ENCODE measurements around the gene TPK1.

The TPK1 gene

GRCh38 chr7:144670218-144670617 lies 165.6 kb downstream of the TPK1 start:
- no peak overlapping the region for H3K4me3 ChIP-seq (ENCODE audit: low read depth, low read length)
- peak; percentile 29 for DNase-seq (ENCODE audit: low read depth)
- no peak for TF ChIP-seq MYC (IDR thresholded peaks at IDR 0.05; ENCODE audit: low read depth, low read length)
- TF ChIP-seq CTCF (IDR thresholded peaks at IDR 0.05; ENCODE audit: low read depth, low read length): peak; percentile 5
- TF ChIP-seq, protein P1, sequence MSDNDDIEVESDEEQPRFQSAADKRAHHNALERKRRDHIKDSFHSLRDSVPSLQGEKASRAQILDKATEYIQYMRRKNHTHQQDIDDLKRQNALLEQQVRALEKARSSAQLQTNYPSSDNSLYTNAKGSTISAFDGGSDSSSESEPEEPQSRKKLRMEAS (IDR thresholded peaks at IDR 0.05; ENCODE audit: low read depth, low read length): no peak
- TF ChIP-seq POLR2A (IDR thresholded peaks at IDR 0.05; ENCODE audit: extremely low read depth, insufficient read length): no peak

- no peak for TF ChIP-seq CTCF (IDR thresholded peaks at IDR 0.05; ENCODE audit: low read depth, low read length)
- TF ChIP-seq, protein P1 (IDR thresholded peaks at IDR 0.05; ENCODE audit: low read depth, low read length): no peak
- no peak for TF ChIP-seq POLR2A (IDR thresholded peaks at IDR 0.05; ENCODE audit: extremely low read depth, insufficient read length)
- no peak for TF ChIP-seq MYC (IDR thresholded peaks at IDR 0.05; ENCODE audit: low read depth, low read length)
- DNase-seq (ENCODE audit: low read depth): no peak
- no peak overlapping the region for H3K4me3 ChIP-seq (ENCODE audit: low read depth, low read length)
Observed at GRCh38 chr7:144668503-144668902, 167.3 kb downstream of the TPK1 start.

DNA sequence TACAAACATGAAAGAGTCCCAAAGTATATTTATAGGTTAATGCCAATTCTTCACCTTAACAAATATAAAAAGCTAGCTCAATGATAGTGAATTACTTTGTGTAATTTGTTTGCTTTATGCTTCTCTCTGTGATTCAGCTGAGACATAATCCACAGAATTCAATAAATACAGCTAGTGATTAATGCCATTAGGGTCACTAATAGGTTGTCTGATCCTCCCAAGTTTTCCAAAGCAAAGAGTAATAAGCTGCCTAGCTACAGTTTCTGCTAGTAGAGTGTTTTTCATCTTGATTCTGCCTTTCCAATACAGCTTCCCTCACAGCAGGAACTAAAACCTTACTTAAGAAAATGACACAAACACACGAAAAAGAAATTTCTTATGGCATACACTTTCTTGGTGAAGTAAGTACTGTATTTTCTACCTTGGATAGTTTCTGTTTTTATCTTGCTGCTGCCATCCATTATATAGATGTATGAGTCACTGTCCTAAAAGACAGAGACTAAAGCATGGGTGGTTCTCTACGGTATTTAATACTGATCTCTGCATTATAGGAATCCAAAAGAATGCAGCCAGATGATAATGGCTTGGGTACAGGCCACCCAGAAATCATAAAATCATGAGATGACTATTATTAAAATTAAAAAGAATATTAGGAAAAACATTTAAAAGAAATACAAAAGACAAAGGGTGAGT lies 170.0 kb downstream of the TPK1 start:
- no peak for TF ChIP-seq CTCF (IDR thresholded peaks at IDR 0.05; ENCODE audit: low read depth, low read length)
- no peak for TF ChIP-seq MYC (IDR thresholded peaks at IDR 0.05; ENCODE audit: low read depth, low read length)
- TF ChIP-seq POLR2A (IDR thresholded peaks at IDR 0.05; ENCODE audit: extremely low read depth, insufficient read length): no peak
- H3K4me3 ChIP-seq (ENCODE audit: low read depth, low read length): no peak overlapping the region
- no peak for DNase-seq (ENCODE audit: low read depth)

- DNase-seq (ENCODE audit: low read depth): no peak
- H3K4me3 ChIP-seq (ENCODE audit: low read depth, low read length): no peak overlapping the region
- TF ChIP-seq, protein P1 (IDR thresholded peaks at IDR 0.05; ENCODE audit: low read depth, low read length): no peak
- TF ChIP-seq POLR2A (IDR thresholded peaks at IDR 0.05; ENCODE audit: extremely low read depth, insufficient read length) (no peak), MYC (IDR thresholded peaks at IDR 0.05; ENCODE audit: low read depth, low read length) (no peak), CTCF (IDR thresholded peaks at IDR 0.05; ENCODE audit: low read depth, low read length) (no peak)
Observed at GRCh38 chr7:144659211-144659610, 176.6 kb downstream of the TPK1 start.

DNA sequence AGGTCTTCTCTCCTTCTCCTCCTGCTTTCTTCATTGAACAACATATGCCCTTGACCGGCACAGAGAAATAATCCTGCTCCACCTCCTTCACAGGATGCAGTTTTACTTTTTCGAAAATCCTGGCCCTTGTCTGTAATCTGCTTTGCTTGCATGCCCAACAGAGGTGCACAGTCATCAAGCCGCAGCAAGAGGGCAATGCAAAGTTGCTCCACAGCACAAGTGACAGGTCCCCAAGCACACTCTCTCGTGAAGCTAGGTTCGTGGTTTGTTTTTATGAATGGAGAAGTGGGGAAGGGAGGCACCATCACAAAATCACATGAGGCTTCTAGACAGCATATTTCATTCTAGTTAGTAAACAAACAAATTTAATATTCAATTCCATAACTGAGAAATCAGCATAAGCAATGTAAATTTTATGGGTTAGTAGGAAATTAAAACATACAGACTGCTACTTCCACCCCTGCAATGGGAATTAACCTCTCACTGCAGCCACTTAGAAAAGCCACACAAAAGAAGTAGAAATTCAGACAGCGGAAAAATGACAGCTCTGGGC lies 178.8 kb downstream of the TPK1 start:
- TF ChIP-seq CTCF (IDR thresholded peaks at IDR 0.05; ENCODE audit: low read depth, low read length): no peak
- no peak for TF ChIP-seq MYC (IDR thresholded peaks at IDR 0.05; ENCODE audit: low read depth, low read length)
- TF ChIP-seq, protein P1 (IDR thresholded peaks at IDR 0.05; ENCODE audit: low read depth, low read length): no peak
- TF ChIP-seq POLR2A (IDR thresholded peaks at IDR 0.05; ENCODE audit: extremely low read depth, insufficient read length): no peak
- peak; percentile 31 for DNase-seq (ENCODE audit: low read depth)
- H3K4me3 ChIP-seq (ENCODE audit: low read depth, low read length): no peak overlapping the region

Data from NB4 (cell line).